ENCODE data around the gene EXD3.
A peak's percentile ranks its signal among the peaks of the same experiment; 100 is the strongest.
"Not testable (repeated sequence)": the region's sequence is repeated elsewhere in the genome, so short reads cannot be mapped to it uniquely, and the experiment has no call there.

Gene EXD3

GRCh38 chr9:137458194-137459151, 35.5 kb upstream of the EXD3 start:
- DNase-seq (ENCODE audit: low read depth, low spot score), result no peak

GRCh38 chr9:137457406-137458193, 34.6 kb upstream of the EXD3 start:
- DNase-seq (ENCODE audit: low read depth, low spot score), result no peak

- no peak for DNase-seq (ENCODE audit: low read depth, low spot score)
Measured at GRCh38 chr9:137456864-137457405, 34.0 kb upstream of the EXD3 start.

GRCh38 chr9:137456061-137456863, 33.3 kb upstream of the EXD3 start:
- peak; percentile 86 for DNase-seq (ENCODE audit: low read depth, low spot score)

GRCh38 chr9:137455359-137455991, 32.5 kb upstream of the EXD3 start:
- DNase-seq (ENCODE audit: low read depth, low spot score), result no peak

- DNase-seq (ENCODE audit: low read depth, low spot score), result no peak
Measured at GRCh38 chr9:137454597-137455358, 31.8 kb upstream of the EXD3 start.

GRCh38 chr9:137454145-137454596, 31.2 kb upstream of the EXD3 start:
- DNase-seq (ENCODE audit: low read depth, low spot score), result no peak

GRCh38 chr9:137453643-137454081, 30.7 kb upstream of the EXD3 start:
- DNase-seq (ENCODE audit: low read depth, low spot score), result no peak

- no peak for DNase-seq (ENCODE audit: low read depth, low spot score)
Measured at GRCh38 chr9:137452761-137453642, 30.0 kb upstream of the EXD3 start.

- no peak for DNase-seq (ENCODE audit: low read depth, low spot score)
Measured at GRCh38 chr9:137452006-137452760, 29.2 kb upstream of the EXD3 start.

- DNase-seq (ENCODE audit: low read depth, low spot score), result not testable (repeated sequence)
Measured at GRCh38 chr9:137451264-137452005, 28.5 kb upstream of the EXD3 start.

- not testable (repeated sequence) for DNase-seq (ENCODE audit: low read depth, low spot score)
Measured at GRCh38 chr9:137450539-137451222, 27.7 kb upstream of the EXD3 start.

GRCh38 chr9:137449931-137450538, 27.1 kb upstream of the EXD3 start:
- no peak for DNase-seq (ENCODE audit: low read depth, low spot score)

GRCh38 chr9:137449081-137449844, 26.3 kb upstream of the EXD3 start:
- no peak for DNase-seq (ENCODE audit: low read depth, low spot score)

- DNase-seq (ENCODE audit: low read depth, low spot score), result no peak
Measured at GRCh38 chr9:137448602-137448962, 25.6 kb upstream of the EXD3 start.
